ENCODE data around the gene USP49. TPM values are rescaled to one million over a fixed set of nuclear protein-coding genes. Genes with fewer than 3 reads are reported as not detected.
"Not testable (repeated sequence)": the region's sequence is repeated elsewhere in the genome, so short reads cannot be mapped to it uniquely, and the experiment has no call there.

Gene USP49
- total and polyA plus RNA-seq, 2 donors = 2.3 to 4.9 TPM

- no peak for DNase-seq (ENCODE audit: extremely low spot score)
- H3K4me3 ChIP-seq (ENCODE audit: low read depth, low read length) = no peak overlapping the region
- WGBS = 71% methylated on average over 10 of the region's 10 CpGs
- no peaks in the 10 kb centered on the region for H3K4me1 ChIP-seq (ENCODE audit: insufficient read depth)
- peaks cover 4% of the 10 kb centered on the region for H3K36me3 ChIP-seq (ENCODE audit: insufficient read depth)
- no peak overlapping the region for H3K27ac ChIP-seq (ENCODE audit: low read depth)
These were observed 126.4 kb downstream of the USP49 start for GRCh38 chr6:41768545-41769308.

DNA sequence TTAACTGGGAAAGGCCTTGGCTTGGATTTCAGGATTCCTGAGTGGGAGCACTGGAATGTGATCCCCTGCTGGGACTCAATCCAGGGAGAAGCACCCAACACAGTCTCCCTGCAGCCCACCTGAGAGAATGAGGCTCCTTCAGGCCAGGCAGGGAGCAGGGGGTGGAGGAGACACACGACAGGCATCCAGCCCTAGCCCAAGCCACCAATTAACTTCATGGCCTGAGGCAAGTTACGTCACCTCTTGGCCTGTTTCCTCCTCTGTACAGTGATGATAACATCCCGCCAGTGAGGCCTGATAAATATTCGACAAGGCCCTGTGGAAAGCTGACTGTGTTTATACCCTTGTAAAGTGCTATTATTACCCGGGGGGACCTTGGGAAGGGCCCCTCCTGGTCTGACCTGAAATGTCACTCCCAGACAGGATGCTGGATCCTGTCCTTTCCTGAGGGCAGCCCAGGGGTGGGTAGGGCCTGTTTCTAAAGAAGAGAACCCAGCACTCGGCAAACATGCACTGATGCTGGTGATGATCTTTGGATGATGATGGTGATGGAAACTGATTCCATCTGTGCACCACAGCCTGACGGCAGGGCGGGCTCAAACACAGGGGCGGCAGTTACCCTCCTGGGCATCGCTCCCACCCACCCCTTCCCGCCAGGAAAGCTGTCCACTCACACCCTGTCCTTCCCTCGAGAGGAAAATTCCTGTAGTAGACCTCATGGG is 127.9 kb downstream of the USP49 start:
- peak; percentile 81 for DNase-seq (ENCODE audit: extremely low spot score)
- no peaks in the 10 kb centered on the region for H3K4me1 ChIP-seq (ENCODE audit: insufficient read depth)
- peak overlapping the region; percentile 63 for H3K27ac ChIP-seq (ENCODE audit: low read depth)
- H3K36me3 ChIP-seq (ENCODE audit: insufficient read depth) = peaks cover 4% of the 10 kb centered on the region
- WGBS = 18% methylated on average over 12 of the region's 12 CpGs
- H3K4me3 ChIP-seq (ENCODE audit: low read depth, low read length) = no peak overlapping the region

- not testable (repeated sequence) for H3K4me1 ChIP-seq (ENCODE audit: insufficient read depth); H3K27ac ChIP-seq (ENCODE audit: low read depth); H3K4me3 ChIP-seq (ENCODE audit: low read depth, low read length); DNase-seq (ENCODE audit: extremely low spot score); H3K36me3 ChIP-seq (ENCODE audit: insufficient read depth)
- 93% methylated on average over 4 of the region's 4 CpGs for WGBS
These were observed 129.0 kb downstream of the USP49 start for GRCh38 chr6:41766043-41766664.

DNA sequence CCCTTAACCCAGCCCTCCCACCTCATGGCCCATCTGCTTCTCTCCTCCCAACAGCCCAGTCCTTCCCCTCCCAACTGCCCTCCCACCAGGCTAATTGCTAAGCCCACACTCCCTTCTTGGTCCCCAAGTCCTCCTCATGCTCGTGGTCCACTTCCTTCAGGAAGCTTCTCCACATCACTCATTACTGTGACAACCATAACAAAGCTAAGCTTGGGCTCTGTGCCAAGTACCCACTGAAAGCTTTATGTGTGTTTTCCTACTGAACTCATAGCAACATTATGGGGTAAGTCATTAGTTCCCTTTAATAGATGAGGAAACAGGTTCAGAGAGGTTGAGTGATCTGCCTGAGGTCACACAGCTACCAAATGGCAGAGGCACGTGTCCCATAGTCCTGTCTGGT is 131.7 kb downstream of the USP49 start:
- 28% methylated on average over 2 of the region's 2 CpGs for WGBS
- DNase-seq (ENCODE audit: extremely low spot score) = no peak
- H3K27ac ChIP-seq (ENCODE audit: low read depth) = no peak overlapping the region
- no peaks in the 10 kb centered on the region for H3K4me1 ChIP-seq (ENCODE audit: insufficient read depth)
- no peaks in the 10 kb centered on the region for H3K36me3 ChIP-seq (ENCODE audit: insufficient read depth)
- H3K4me3 ChIP-seq (ENCODE audit: low read depth, low read length) = no peak overlapping the region

- H3K4me3 ChIP-seq (ENCODE audit: low read depth, low read length) = no peak overlapping the region
- H3K27ac ChIP-seq (ENCODE audit: low read depth) = no peak overlapping the region
- H3K36me3 ChIP-seq (ENCODE audit: insufficient read depth) = no peaks in the 10 kb centered on the region
- no peak for DNase-seq (ENCODE audit: extremely low spot score)
- 86% methylated on average over 2 of the region's 2 CpGs for WGBS
- no peaks in the 10 kb centered on the region for H3K4me1 ChIP-seq (ENCODE audit: insufficient read depth)
These were observed 135.1 kb downstream of the USP49 start for GRCh38 chr6:41759905-41760579.

- WGBS = 88% methylated on average over 13 of the region's 13 CpGs
- DNase-seq (ENCODE audit: extremely low spot score) = no peak
- H3K4me1 ChIP-seq (ENCODE audit: insufficient read depth) = no peaks in the 10 kb centered on the region
These were observed 135.9 kb downstream of the USP49 start for GRCh38 chr6:41759106-41759904.

GRCh38 chr6:41758641-41759035 is 136.5 kb downstream of the USP49 start:
- Histone ChIP-seq H3K27ac (ENCODE audit: low read depth) (no peak overlapping the region), H3K36me3 (ENCODE audit: insufficient read depth) (no peaks in the 10 kb centered on the region), H3K4me1 (ENCODE audit: insufficient read depth) (no peaks in the 10 kb centered on the region), H3K4me3 (ENCODE audit: low read depth, low read length) (no peak overlapping the region)
- WGBS = 83% methylated on average over 6 of the region's 6 CpGs
- no peak for DNase-seq (ENCODE audit: extremely low spot score)

More at GRCh38 chr6:41759106-41759904, 135.9 kb downstream of the USP49 start:
- no peak overlapping the region for H3K4me3 ChIP-seq (ENCODE audit: low read depth, low read length)
- no peaks in the 10 kb centered on the region for H3K36me3 ChIP-seq (ENCODE audit: insufficient read depth)
- no peak overlapping the region for H3K27ac ChIP-seq (ENCODE audit: low read depth)

GRCh38 chr6:41757931-41758640 is 137.1 kb downstream of the USP49 start:
- no peaks in the 10 kb centered on the region for H3K36me3 ChIP-seq (ENCODE audit: insufficient read depth)
- WGBS = 71% methylated on average over 8 of the region's 8 CpGs
- no peaks in the 10 kb centered on the region for H3K4me1 ChIP-seq (ENCODE audit: insufficient read depth)
- no peak overlapping the region for H3K27ac ChIP-seq (ENCODE audit: low read depth)
- H3K4me3 ChIP-seq (ENCODE audit: low read depth, low read length) = no peak overlapping the region
- no peak for DNase-seq (ENCODE audit: extremely low spot score)

- WGBS = 94% methylated on average over 6 of the region's 6 CpGs
- Histone ChIP-seq H3K4me3 (ENCODE audit: low read depth, low read length) (no peak overlapping the region), H3K4me1 (ENCODE audit: insufficient read depth) (no peaks in the 10 kb centered on the region), H3K27ac (ENCODE audit: low read depth) (no peak overlapping the region), H3K36me3 (ENCODE audit: insufficient read depth) (no peaks in the 10 kb centered on the region)
- no peak for DNase-seq (ENCODE audit: extremely low spot score)
These were observed 137.9 kb downstream of the USP49 start for GRCh38 chr6:41757271-41757670.

DNA sequence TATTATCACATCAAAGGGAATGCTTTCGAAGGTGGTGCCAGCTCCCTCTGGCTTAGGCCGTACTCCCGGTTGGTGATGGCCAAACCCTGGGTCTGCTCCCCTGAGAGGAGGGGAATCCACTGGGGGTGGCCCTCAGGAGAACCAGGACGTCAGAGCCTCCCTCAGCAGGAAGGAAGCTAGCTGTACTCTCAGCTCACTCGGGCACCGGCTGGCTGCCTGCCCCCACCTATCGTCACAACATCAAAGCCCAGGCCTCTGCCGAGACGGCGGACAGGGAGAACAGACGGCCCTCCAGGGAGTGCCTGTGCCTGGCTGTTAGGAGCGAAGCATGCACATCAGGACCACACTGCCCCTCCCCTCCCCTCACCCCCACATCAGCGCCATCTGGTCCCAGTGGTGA is 138.8 kb downstream of the USP49 start:
- WGBS = 60% methylated on average over 13 of the region's 13 CpGs
- no peak for DNase-seq (ENCODE audit: extremely low spot score)
- Histone ChIP-seq H3K27ac (ENCODE audit: low read depth) (no peak overlapping the region), H3K36me3 (ENCODE audit: insufficient read depth) (no peaks in the 10 kb centered on the region), H3K4me1 (ENCODE audit: insufficient read depth) (no peaks in the 10 kb centered on the region), H3K4me3 (ENCODE audit: low read depth, low read length) (no peak overlapping the region)

- no peaks in the 10 kb centered on the region for H3K4me1 ChIP-seq (ENCODE audit: insufficient read depth)
- no peak for DNase-seq (ENCODE audit: extremely low spot score)
- no peaks in the 10 kb centered on the region for H3K36me3 ChIP-seq (ENCODE audit: insufficient read depth)
- H3K27ac ChIP-seq (ENCODE audit: low read depth) = no peak overlapping the region
- WGBS = 78% methylated on average over 4 of the region's 4 CpGs
- no peak overlapping the region for H3K4me3 ChIP-seq (ENCODE audit: low read depth, low read length)
These were observed 139.3 kb downstream of the USP49 start for GRCh38 chr6:41755895-41756294.

DNA sequence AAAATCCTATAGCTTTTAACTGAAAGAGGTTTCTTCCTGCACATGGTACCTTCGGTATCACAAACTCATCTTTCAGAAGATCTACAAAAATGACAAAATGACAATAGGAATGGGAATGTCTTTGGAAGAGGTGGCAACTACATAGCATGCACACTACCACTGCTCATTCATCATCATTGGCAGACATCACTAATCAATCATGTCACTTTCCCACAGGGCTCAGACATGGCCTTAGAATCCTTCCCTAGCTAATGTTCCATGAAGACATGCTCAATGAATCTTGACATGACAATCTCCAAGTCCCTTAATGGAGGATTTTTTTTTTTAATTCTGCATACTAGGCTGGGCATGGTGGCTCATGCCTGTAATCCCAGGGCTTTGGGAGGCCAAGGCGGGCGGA is 144.8 kb downstream of the USP49 start:
- DNase-seq (ENCODE audit: extremely low spot score) = no peak

More for the DNA sequence above, 144.8 kb downstream of the USP49 start:
- no peak overlapping the region for H3K4me3 ChIP-seq (ENCODE audit: low read depth, low read length)
- no peak overlapping the region for H3K27ac ChIP-seq (ENCODE audit: low read depth)
- no peaks in the 10 kb centered on the region for H3K4me1 ChIP-seq (ENCODE audit: insufficient read depth)
- no peaks in the 10 kb centered on the region for H3K36me3 ChIP-seq (ENCODE audit: insufficient read depth)
- 98% methylated on average over 3 of the region's 3 CpGs for WGBS

Measured in urinary bladder (tissue), 4 donors.